Lower leg skin (tissue), 3 donors: ENCODE measurements around the gene DDX47.

Experiments
- CTCF ChIP-seq, 3 donors: fragments of 450-650 bp; IDR thresholded peaks; one replicate each; pipeline ENCODE4 v1.5.1; 2016; ENCODE audit warnings: antibody characterized with exemption in 3 of 3, mild to moderate bottlenecking in 3 of 3, moderate library complexity in 2 of 3
- POLR2A ChIP-seq, 2 donors: fragments of 450-650 bp; IDR thresholded peaks; one replicate each; pipeline ENCODE4 v1.6.1; 2016 to 2017; ENCODE audit warnings: antibody characterized with exemption in 2 of 2, mild to moderate bottlenecking in 1 of 2, moderate library complexity in 1 of 2

- TF ChIP-seq CTCF (IDR thresholded peaks at IDR 0.05), result peak in 1 of 3 donors; percentile 34
- TF ChIP-seq POLR2A (IDR thresholded peaks at IDR 0.05), result no peak
These were observed 24.3 kb upstream of the DDX47 start for GRCh38 chr12:12788675-12789368.
